ENCODE data around the gene ZNF24.

GRCh38 chr18:35387152-35387571 is 42.9 kb upstream of the ZNF24 start:
- TF ChIP-seq CTCF (IDR thresholded peaks at IDR 0.05; ENCODE audit: low read length), result no peak
- no peak for TF ChIP-seq EZH2 (IDR thresholded peaks at IDR 0.05; ENCODE audit: borderline replicate concordance, low read length)

All from OCI-LY1 (cell line).